ENCODE measurements around the gene ISX. TPM values are rescaled to one million over a fixed set of nuclear protein-coding genes. Genes with fewer than 3 reads are reported as not detected.
"Not testable (repeated sequence)": the region's sequence is repeated elsewhere in the genome, so short reads cannot be mapped to it uniquely, and the experiment has no call there.

Gene ISX
- polyA plus RNA-seq, 3 donors = 0.16 to 0.29 (median 0.23) TPM

- no peak for DNase-seq (ENCODE audit: extremely low read depth in 1 of 11, low read depth in 9 of 11, low spot score in 4 of 11)
Observed at GRCh38 chr22:35046744-35047462, 19.1 kb upstream of the ISX start.

GRCh38 chr22:35050038-35050437, 15.9 kb upstream of the ISX start:
- not testable (repeated sequence) for DNase-seq (ENCODE audit: extremely low read depth in 1 of 11, low read depth in 9 of 11, low spot score in 4 of 11)

GRCh38 chr22:35051013-35051535, 14.9 kb upstream of the ISX start:
- no peak for DNase-seq (ENCODE audit: extremely low read depth in 1 of 11, low read depth in 9 of 11, low spot score in 4 of 11)

- no peak for DNase-seq (ENCODE audit: extremely low read depth in 1 of 11, low read depth in 9 of 11, low spot score in 4 of 11)
Observed at GRCh38 chr22:35051791-35052190, 14.2 kb upstream of the ISX start.

- peak in 1 of 11 donors; percentile 1 for DNase-seq (ENCODE audit: extremely low read depth in 1 of 11, low read depth in 9 of 11, low spot score in 4 of 11)
Observed at GRCh38 chr22:35053060-35053835, 12.7 kb upstream of the ISX start.

- DNase-seq (ENCODE audit: extremely low read depth in 1 of 11, low read depth in 9 of 11, low spot score in 4 of 11) = no peak
Observed at GRCh38 chr22:35054064-35054463, 11.9 kb upstream of the ISX start.

GRCh38 chr22:35056486-35056885, 9.5 kb upstream of the ISX start:
- no peak for DNase-seq (ENCODE audit: extremely low read depth in 1 of 11, low read depth in 9 of 11, low spot score in 4 of 11)

- DNase-seq (ENCODE audit: extremely low read depth in 1 of 11, low read depth in 9 of 11, low spot score in 4 of 11) = no peak
Observed at GRCh38 chr22:35057155-35057554, 8.8 kb upstream of the ISX start.

GRCh38 chr22:35059632-35060031, 6.3 kb upstream of the ISX start:
- no peak for DNase-seq (ENCODE audit: extremely low read depth in 1 of 11, low read depth in 9 of 11, low spot score in 4 of 11)

GRCh38 chr22:35064664-35065063, 1.3 kb upstream of the ISX start:
- no peak for DNase-seq (ENCODE audit: extremely low read depth in 1 of 11, low read depth in 9 of 11, low spot score in 4 of 11)

GRCh38 chr22:35065183-35065582, 775 bp upstream of the ISX start:
- DNase-seq (ENCODE audit: extremely low read depth in 1 of 11, low read depth in 9 of 11, low spot score in 4 of 11) = no peak

GRCh38 chr22:35066768-35067167, 810 bp downstream of the ISX start:
- DNase-seq (ENCODE audit: extremely low read depth in 1 of 11, low read depth in 9 of 11, low spot score in 4 of 11) = no peak

GRCh38 chr22:35069541-35069940, 3.6 kb downstream of the ISX start:
- no peak for DNase-seq (ENCODE audit: extremely low read depth in 1 of 11, low read depth in 9 of 11, low spot score in 4 of 11)

GRCh38 chr22:35070451-35071093, 4.6 kb downstream of the ISX start:
- DNase-seq (ENCODE audit: extremely low read depth in 1 of 11, low read depth in 9 of 11, low spot score in 4 of 11) = no peak

- no peak for DNase-seq (ENCODE audit: extremely low read depth in 1 of 11, low read depth in 9 of 11, low spot score in 4 of 11)
Observed at GRCh38 chr22:35071784-35072183, 5.8 kb downstream of the ISX start.

GRCh38 chr22:35072925-35073324, 7.0 kb downstream of the ISX start:
- DNase-seq (ENCODE audit: extremely low read depth in 1 of 11, low read depth in 9 of 11, low spot score in 4 of 11) = no peak

- DNase-seq (ENCODE audit: extremely low read depth in 1 of 11, low read depth in 9 of 11, low spot score in 4 of 11) = no peak
Observed at GRCh38 chr22:35074583-35074982, 8.6 kb downstream of the ISX start.

GRCh38 chr22:35076630-35077029, 10.7 kb downstream of the ISX start:
- no peak for DNase-seq (ENCODE audit: extremely low read depth in 1 of 11, low read depth in 9 of 11, low spot score in 4 of 11)

- no peak for DNase-seq (ENCODE audit: extremely low read depth in 1 of 11, low read depth in 9 of 11, low spot score in 4 of 11)
Observed at GRCh38 chr22:35085621-35086020, 19.7 kb downstream of the ISX start.

- no peak for DNase-seq (ENCODE audit: extremely low read depth in 1 of 11, low read depth in 9 of 11, low spot score in 4 of 11)
Observed at GRCh38 chr22:35089139-35089538, 23.2 kb downstream of the ISX start.

All from renal cortex interstitium (tissue), 11 donors.